ENCODE results near the gene PRELID2.

- TF ChIP-seq CTCF (IDR thresholded peaks at IDR 0.05) (no peak), EP300 (IDR thresholded peaks at IDR 0.05) (no peak)
These were observed 5.5 kb upstream of the PRELID2 start for GRCh38 chr5:145840458-145841132.

All from gastroesophageal sphincter (tissue), 3 donors.